HuH-7.5 (cell line): Measurements from ENCODE around the gene DGKH.

Source experiments
- DNase-seq: peaks from one replicate; pipeline ENCODE4 v3.0.0; 2011; ENCODE audit warnings: low spot score

The DGKH gene

GRCh38 chr13:42277618-42278276, 229.3 kb downstream of the DGKH start:
- DNase-seq, result no peak

- DNase-seq, result no peak
Observed at GRCh38 chr13:42279080-42279479, 230.6 kb downstream of the DGKH start.

- no peak for DNase-seq
Observed at GRCh38 chr13:42279986-42280385, 231.5 kb downstream of the DGKH start.

GRCh38 chr13:42280537-42280936, 232.1 kb downstream of the DGKH start:
- DNase-seq, result no peak

GRCh38 chr13:42283574-42283973, 235.1 kb downstream of the DGKH start:
- DNase-seq, result no peak

- no peak for DNase-seq
Observed at GRCh38 chr13:42284068-42284467, 235.6 kb downstream of the DGKH start.
